Right renal cortex interstitium (tissue), 3 donors: ENCODE measurements around the gene UST. TPM values are rescaled to one million over a fixed set of nuclear protein-coding genes. Genes with fewer than 3 reads are reported as not detected.
A peak's percentile ranks its signal among the peaks of the same experiment; 100 is the strongest.
"Not testable (repeated sequence)": the region's sequence is repeated elsewhere in the genome, so short reads cannot be mapped to it uniquely, and the experiment has no call there.

Source experiments
- DNase-seq, 3 donors: peaks; one replicate each; pipeline ENCODE4 v3.0.0-alpha.2; 2013; ENCODE audit warnings: low read depth in 3 of 3, low spot score in 2 of 3
- polyA plus RNA-seq, 3 donors: library from polyadenylated mRNA; unstranded; fragments of 120-200 nt; gene quantifications; one replicate each; pipeline ENCODE4 v1.2.1, GENCODE V29; 2013; ENCODE audit not compliant: insufficient read length in 3 of 3

Gene UST
- polyA plus RNA-seq, 3 donors: 11.0 to 11.7 (median 11.1) TPM

GRCh38 chr6:148932731-148933130 lies 185.9 kb downstream of the UST start:
- DNase-seq: no peak

GRCh38 chr6:148934539-148934938 lies 187.7 kb downstream of the UST start:
- DNase-seq: no peak

GRCh38 chr6:148934961-148935360 lies 188.1 kb downstream of the UST start:
- no peak for DNase-seq

- no peak for DNase-seq
Observed at GRCh38 chr6:148935705-148936435, 189.0 kb downstream of the UST start.

GRCh38 chr6:148943451-148943850 lies 196.6 kb downstream of the UST start:
- DNase-seq: no peak

GRCh38 chr6:148944608-148945007 lies 197.8 kb downstream of the UST start:
- no peak for DNase-seq

- DNase-seq: no peak
Observed at GRCh38 chr6:148945301-148946021, 198.6 kb downstream of the UST start.

- peak; percentile 78 to 82 (median 82) for DNase-seq
Observed at GRCh38 chr6:148947621-148948444, 201.0 kb downstream of the UST start.

GRCh38 chr6:148951662-148952061 lies 204.8 kb downstream of the UST start:
- no peak for DNase-seq

- peak in 1 of 3 donors; percentile 55 for DNase-seq
Observed at GRCh38 chr6:148952147-148953035, 205.6 kb downstream of the UST start.

GRCh38 chr6:148954461-148954860 lies 207.6 kb downstream of the UST start:
- no peak for DNase-seq

GRCh38 chr6:148954934-148955333 lies 208.1 kb downstream of the UST start:
- DNase-seq: no peak

- DNase-seq: no peak
Observed at GRCh38 chr6:148955441-148955840, 208.6 kb downstream of the UST start.

- DNase-seq: not testable (repeated sequence)
Observed at GRCh38 chr6:148956163-148956562, 209.3 kb downstream of the UST start.

GRCh38 chr6:148957752-148958151 lies 210.9 kb downstream of the UST start:
- DNase-seq: no peak

- DNase-seq: no peak
Observed at GRCh38 chr6:148959008-148959407, 212.2 kb downstream of the UST start.

- DNase-seq: no peak
Observed at GRCh38 chr6:148959501-148959900, 212.7 kb downstream of the UST start.

- DNase-seq: no peak
Observed at GRCh38 chr6:148962854-148963515, 216.2 kb downstream of the UST start.

GRCh38 chr6:148963738-148964137 lies 216.9 kb downstream of the UST start:
- DNase-seq: no peak

- DNase-seq: no peak
Observed at GRCh38 chr6:148964467-148964866, 217.6 kb downstream of the UST start.
